HUDEP-2 (cell line): Measurements from ENCODE around the gene KCNMA1.

ENCODE experiments used
- DNase-seq, 76 experiments: peaks; one replicate each; lab custom pipeline; 2025; ENCODE audit not compliant: unreplicated experiment in 76 of 76; lab: John Stamatoyannopoulos, UW

Gene KCNMA1

GRCh38 chr10:77082601-77083252, 554.9 kb downstream of the KCNMA1 start:
- DNase-seq = no peak

- DNase-seq = no peak
Observed at GRCh38 chr10:77081481-77081891, 556.1 kb downstream of the KCNMA1 start.

GRCh38 chr10:77080361-77081027, 557.1 kb downstream of the KCNMA1 start:
- no peak for DNase-seq

- no peak for DNase-seq
Observed at GRCh38 chr10:77079592-77080300, 557.9 kb downstream of the KCNMA1 start.

- DNase-seq = no peak
Observed at GRCh38 chr10:77077316-77077945, 560.2 kb downstream of the KCNMA1 start.

- DNase-seq = no peak
Observed at GRCh38 chr10:77075926-77076325, 561.7 kb downstream of the KCNMA1 start.

- no peak for DNase-seq
Observed at GRCh38 chr10:77074104-77074624, 563.4 kb downstream of the KCNMA1 start.

- no peak for DNase-seq
Observed at GRCh38 chr10:77073663-77073960, 564.0 kb downstream of the KCNMA1 start.

GRCh38 chr10:77072836-77073662, 564.6 kb downstream of the KCNMA1 start:
- no peak for DNase-seq

GRCh38 chr10:77072361-77072835, 565.2 kb downstream of the KCNMA1 start:
- DNase-seq = no peak

- no peak for DNase-seq
Observed at GRCh38 chr10:77071956-77072355, 565.7 kb downstream of the KCNMA1 start.

GRCh38 chr10:77071001-77071511, 566.6 kb downstream of the KCNMA1 start:
- DNase-seq = no peak

GRCh38 chr10:77070346-77070745, 567.3 kb downstream of the KCNMA1 start:
- no peak for DNase-seq

- no peak for DNase-seq
Observed at GRCh38 chr10:77068969-77069368, 568.6 kb downstream of the KCNMA1 start.

GRCh38 chr10:77068272-77068671, 569.3 kb downstream of the KCNMA1 start:
- DNase-seq = no peak

GRCh38 chr10:77062381-77062780, 575.2 kb downstream of the KCNMA1 start:
- DNase-seq = no peak

GRCh38 chr10:77060913-77061312, 576.7 kb downstream of the KCNMA1 start:
- DNase-seq = no peak

- DNase-seq = no peak
Observed at GRCh38 chr10:77056650-77057049, 581.0 kb downstream of the KCNMA1 start.

GRCh38 chr10:77052593-77052992, 585.0 kb downstream of the KCNMA1 start:
- no peak for DNase-seq

GRCh38 chr10:77051837-77052236, 585.8 kb downstream of the KCNMA1 start:
- DNase-seq = no peak
